ENCODE results near the gene FGF19.

- no peak for TF ChIP-seq EZH2 (IDR thresholded peaks at IDR 0.05; ENCODE audit: borderline replicate concordance, insufficient read depth, low read depth, low read length, poor library complexity, severe bottlenecking)
- TF ChIP-seq CTCF (IDR thresholded peaks at IDR 0.05) = no peak
These were observed 52.9 kb downstream of the FGF19 start for GRCh38 chr11:69650832-69651344.
